ENCODE results near the gene POLG. TPM values are rescaled to one million over a fixed set of nuclear protein-coding genes. Genes with fewer than 3 reads are reported as not detected.

The POLG gene
- total RNA-seq, 1 experiment from 2014 or later, result 83.5 TPM

- no peak overlapping the region for H3K9ac ChIP-seq (ENCODE audit: low read length)
- no peak overlapping the region for H3K4me3 ChIP-seq (ENCODE audit: low read length)
- 0 out of 2 replicates have a peak, but pooled peaks cover 1% of the 10 kb centered on the region for H4K20me1 ChIP-seq (ENCODE audit: low read length)
- DNase-seq, result no peak
- intact Hi-C loops (cut with micrococcal nuclease), result no loop called here
- H3K27ac ChIP-seq (ENCODE audit: low read length), result no peak overlapping the region
- BruUV-seq (replicated peaks), result no TSS peak
- H3K9me3 ChIP-seq (ENCODE audit: low read length), result no peaks in the 10 kb centered on the region
- no peak for ATAC-seq
- H3K36me3 ChIP-seq (ENCODE audit: low read depth, low read length), result peaks cover 73% of the 10 kb centered on the region
- H3F3A ChIP-seq (ENCODE audit: low read length, unreplicated experiment), result no peaks in the 10 kb centered on the region
- no peaks in the 10 kb centered on the region for H3K9me2 ChIP-seq (replicated peaks; ENCODE audit: low read length)
- no peak overlapping the region for H2AFZ ChIP-seq (ENCODE audit: low read length)
- H3K4me2 ChIP-seq (ENCODE audit: low read length), result no peak overlapping the region
- H3K27me3 ChIP-seq (ENCODE audit: low read length), result no peaks in the 10 kb centered on the region
- no peaks in the 10 kb centered on the region for H3K79me2 ChIP-seq (ENCODE audit: low read length)
- ChIA-PET CTCF (no interaction called here), POLR2A (ENCODE audit: unreplicated experiment) (no interaction called here)
- no peak for TF ChIP-seq EZH2phosphoT487 (IDR thresholded peaks at IDR 0.05; ENCODE audit: borderline replicate concordance, low read length)
- 0 out of 2 replicates have a peak, but pooled peaks have one; percentile 19 for TF ChIP-seq CTCF (conservative IDR thresholded peaks at IDR 0.05; ENCODE audit: low read depth, low read length)
- no peak for TF ChIP-seq EZH2 (IDR thresholded peaks at IDR 0.05; ENCODE audit: low read length, unreplicated experiment)
- no peaks in the 10 kb centered on the region for H3K4me1 ChIP-seq (ENCODE audit: insufficient read depth, low read length)
Measured at GRCh38 chr15:89321521-89322410, 12.9 kb downstream of the POLG start.

GRCh38 chr15:89320200-89320599 lies 14.4 kb downstream of the POLG start:
- ChIA-PET POLR2A (ENCODE audit: unreplicated experiment) (no interaction called here), CTCF (no interaction called here)
- H3K9ac ChIP-seq (ENCODE audit: low read length), result no peak overlapping the region
- no peak overlapping the region for H3K4me3 ChIP-seq (ENCODE audit: low read length)
- H3K36me3 ChIP-seq (ENCODE audit: low read depth, low read length), result peaks cover 79% of the 10 kb centered on the region
- no peak overlapping the region for H3K4me2 ChIP-seq (ENCODE audit: low read length)
- H3K27ac ChIP-seq (ENCODE audit: low read length), result no peak overlapping the region
- intact Hi-C loops (cut with micrococcal nuclease), result no loop called here
- ATAC-seq, result no peak
- H3K9me2 ChIP-seq (replicated peaks; ENCODE audit: low read length), result no peaks in the 10 kb centered on the region
- no peaks in the 10 kb centered on the region for H3F3A ChIP-seq (ENCODE audit: low read length, unreplicated experiment)
- no peaks in the 10 kb centered on the region for H3K27me3 ChIP-seq (ENCODE audit: low read length)
- no peak overlapping the region for H2AFZ ChIP-seq (ENCODE audit: low read length)
- no peaks in the 10 kb centered on the region for H3K4me1 ChIP-seq (ENCODE audit: insufficient read depth, low read length)
- no peaks in the 10 kb centered on the region for H3K9me3 ChIP-seq (ENCODE audit: low read length)
- H4K20me1 ChIP-seq (ENCODE audit: low read length), result no peaks in the 10 kb centered on the region
- BruUV-seq (replicated peaks), result no TSS peak
- TF ChIP-seq CTCF (conservative IDR thresholded peaks at IDR 0.05; ENCODE audit: low read depth, low read length), result no peak
- no peak for TF ChIP-seq EZH2phosphoT487 (IDR thresholded peaks at IDR 0.05; ENCODE audit: borderline replicate concordance, low read length)
- TF ChIP-seq EZH2 (IDR thresholded peaks at IDR 0.05; ENCODE audit: low read length, unreplicated experiment), result no peak
- DNase-seq, result no peak
- no peaks in the 10 kb centered on the region for H3K79me2 ChIP-seq (ENCODE audit: low read length)

DNA sequence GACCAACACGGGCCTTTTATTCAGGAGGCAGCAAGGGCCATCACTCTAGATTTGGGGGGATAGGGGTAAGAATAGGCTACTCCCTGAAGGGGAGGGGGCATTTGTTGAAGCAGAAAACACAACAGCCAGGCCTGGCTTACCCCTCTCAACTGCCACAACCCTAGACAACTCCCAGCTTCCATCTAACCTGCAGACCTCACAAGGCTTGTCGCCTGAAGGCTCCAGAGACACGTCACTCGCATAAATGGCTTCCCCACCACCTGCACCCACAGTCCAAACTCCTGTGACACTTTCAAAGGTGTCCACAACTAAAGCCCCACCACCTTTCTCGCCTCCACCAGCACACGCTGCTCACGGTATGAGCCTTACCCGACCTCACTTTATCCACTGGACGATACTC lies 14.9 kb downstream of the POLG start:
- H3K4me3 ChIP-seq (ENCODE audit: low read length), result no peak overlapping the region
- ChIA-PET POLR2A (ENCODE audit: unreplicated experiment) (no interaction called here), CTCF (no interaction called here)
- H3K9ac ChIP-seq (ENCODE audit: low read length), result no peak overlapping the region
- H3K27me3 ChIP-seq (ENCODE audit: low read length), result no peaks in the 10 kb centered on the region
- H3K79me2 ChIP-seq (ENCODE audit: low read length), result no peaks in the 10 kb centered on the region
- no peak overlapping the region for H2AFZ ChIP-seq (ENCODE audit: low read length)
- H3F3A ChIP-seq (ENCODE audit: low read length, unreplicated experiment), result no peaks in the 10 kb centered on the region
- H3K27ac ChIP-seq (ENCODE audit: low read length), result no peak overlapping the region
- BruUV-seq (replicated peaks), result no TSS peak
- H3K4me1 ChIP-seq (ENCODE audit: insufficient read depth, low read length), result no peaks in the 10 kb centered on the region
- ATAC-seq (no peak), DNase-seq (no peak)
- H3K4me2 ChIP-seq (ENCODE audit: low read length), result no peak overlapping the region
- intact Hi-C loops (cut with micrococcal nuclease), result no loop called here
- H3K36me3 ChIP-seq (ENCODE audit: low read depth, low read length), result peaks cover 84% of the 10 kb centered on the region
- H3K9me2 ChIP-seq (replicated peaks; ENCODE audit: low read length), result no peaks in the 10 kb centered on the region
- no peaks in the 10 kb centered on the region for H4K20me1 ChIP-seq (ENCODE audit: low read length)
- TF ChIP-seq EZH2phosphoT487 (IDR thresholded peaks at IDR 0.05; ENCODE audit: borderline replicate concordance, low read length), result no peak
- no peak for TF ChIP-seq EZH2 (IDR thresholded peaks at IDR 0.05; ENCODE audit: low read length, unreplicated experiment)
- TF ChIP-seq CTCF (conservative IDR thresholded peaks at IDR 0.05; ENCODE audit: low read depth, low read length), result no peak
- H3K9me3 ChIP-seq (ENCODE audit: low read length), result no peaks in the 10 kb centered on the region

All from PC-3 (cell line).